ENCODE measurements around the gene ELAC1.

DNA sequence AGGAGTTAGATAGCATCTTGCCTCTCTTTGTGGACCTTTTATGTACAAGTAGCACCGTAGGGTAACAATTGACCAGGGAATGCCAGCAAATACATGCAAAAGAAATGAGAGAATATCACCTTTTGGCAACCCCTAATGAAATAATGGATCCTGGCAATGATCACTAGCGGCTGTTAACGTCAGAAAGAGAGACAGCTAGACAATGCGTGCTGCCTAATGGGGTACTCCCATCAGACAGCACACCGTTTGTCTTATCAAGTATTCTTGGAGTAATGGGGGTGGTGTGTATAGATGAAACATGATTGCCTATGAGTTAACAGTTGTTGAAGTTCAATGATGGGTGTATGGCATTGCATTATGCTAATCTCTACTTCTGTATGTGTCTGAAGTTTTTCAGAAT lies 1.6 kb downstream of the ELAC1 start:
- TF ChIP-seq, protein P1, sequence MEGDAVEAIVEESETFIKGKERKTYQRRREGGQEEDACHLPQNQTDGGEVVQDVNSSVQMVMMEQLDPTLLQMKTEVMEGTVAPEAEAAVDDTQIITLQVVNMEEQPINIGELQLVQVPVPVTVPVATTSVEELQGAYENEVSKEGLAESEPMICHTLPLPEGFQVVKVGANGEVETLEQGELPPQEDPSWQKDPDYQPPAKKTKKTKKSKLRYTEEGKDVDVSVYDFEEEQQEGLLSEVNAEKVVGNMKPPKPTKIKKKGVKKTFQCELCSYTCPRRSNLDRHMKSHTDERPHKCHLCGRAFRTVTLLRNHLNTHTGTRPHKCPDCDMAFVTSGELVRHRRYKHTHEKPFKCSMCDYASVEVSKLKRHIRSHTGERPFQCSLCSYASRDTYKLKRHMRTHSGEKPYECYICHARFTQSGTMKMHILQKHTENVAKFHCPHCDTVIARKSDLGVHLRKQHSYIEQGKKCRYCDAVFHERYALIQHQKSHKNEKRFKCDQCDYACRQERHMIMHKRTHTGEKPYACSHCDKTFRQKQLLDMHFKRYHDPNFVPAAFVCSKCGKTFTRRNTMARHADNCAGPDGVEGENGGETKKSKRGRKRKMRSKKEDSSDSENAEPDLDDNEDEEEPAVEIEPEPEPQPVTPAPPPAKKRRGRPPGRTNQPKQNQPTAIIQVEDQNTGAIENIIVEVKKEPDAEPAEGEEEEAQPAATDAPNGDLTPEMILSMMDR (IDR thresholded peaks at IDR 0.05): no peak
- TF ChIP-seq MAZ (IDR thresholded peaks at IDR 0.05; ENCODE audit: borderline replicate concordance, low read depth, low read length): no peak
- TF ChIP-seq SMC3 (IDR thresholded peaks at IDR 0.05): no peak
- no peak for TF ChIP-seq POLR2A (IDR thresholded peaks at IDR 0.05; ENCODE audit: low read length)
- TF ChIP-seq HOXB5 (CRISPR knock-in tag; IDR thresholded peaks at IDR 0.05): no peak
- TF ChIP-seq CHD2 (IDR thresholded peaks at IDR 0.05; ENCODE audit: low read length, partially characterized antibody): no peak
- TF ChIP-seq ESRRA (IDR thresholded peaks at IDR 0.05; ENCODE audit: borderline replicate concordance, low read length): no peak
- TF ChIP-seq, protein P2, sequence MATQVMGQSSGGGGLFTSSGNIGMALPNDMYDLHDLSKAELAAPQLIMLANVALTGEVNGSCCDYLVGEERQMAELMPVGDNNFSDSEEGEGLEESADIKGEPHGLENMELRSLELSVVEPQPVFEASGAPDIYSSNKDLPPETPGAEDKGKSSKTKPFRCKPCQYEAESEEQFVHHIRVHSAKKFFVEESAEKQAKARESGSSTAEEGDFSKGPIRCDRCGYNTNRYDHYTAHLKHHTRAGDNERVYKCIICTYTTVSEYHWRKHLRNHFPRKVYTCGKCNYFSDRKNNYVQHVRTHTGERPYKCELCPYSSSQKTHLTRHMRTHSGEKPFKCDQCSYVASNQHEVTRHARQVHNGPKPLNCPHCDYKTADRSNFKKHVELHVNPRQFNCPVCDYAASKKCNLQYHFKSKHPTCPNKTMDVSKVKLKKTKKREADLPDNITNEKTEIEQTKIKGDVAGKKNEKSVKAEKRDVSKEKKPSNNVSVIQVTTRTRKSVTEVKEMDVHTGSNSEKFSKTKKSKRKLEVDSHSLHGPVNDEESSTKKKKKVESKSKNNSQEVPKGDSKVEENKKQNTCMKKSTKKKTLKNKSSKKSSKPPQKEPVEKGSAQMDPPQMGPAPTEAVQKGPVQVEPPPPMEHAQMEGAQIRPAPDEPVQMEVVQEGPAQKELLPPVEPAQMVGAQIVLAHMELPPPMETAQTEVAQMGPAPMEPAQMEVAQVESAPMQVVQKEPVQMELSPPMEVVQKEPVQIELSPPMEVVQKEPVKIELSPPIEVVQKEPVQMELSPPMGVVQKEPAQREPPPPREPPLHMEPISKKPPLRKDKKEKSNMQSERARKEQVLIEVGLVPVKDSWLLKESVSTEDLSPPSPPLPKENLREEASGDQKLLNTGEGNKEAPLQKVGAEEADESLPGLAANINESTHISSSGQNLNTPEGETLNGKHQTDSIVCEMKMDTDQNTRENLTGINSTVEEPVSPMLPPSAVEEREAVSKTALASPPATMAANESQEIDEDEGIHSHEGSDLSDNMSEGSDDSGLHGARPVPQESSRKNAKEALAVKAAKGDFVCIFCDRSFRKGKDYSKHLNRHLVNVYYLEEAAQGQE (IDR thresholded peaks at IDR 0.05): no peak
- no peak for TF ChIP-seq NFE2L2 (conservative IDR thresholded peaks at IDR 0.05; ENCODE audit: low read length)
- no peak for TF ChIP-seq RNF2 (IDR thresholded peaks at IDR 0.05; ENCODE audit: borderline replicate concordance, low read depth)
- no peak for TF ChIP-seq MYC (IDR thresholded peaks at IDR 0.05; ENCODE audit: borderline replicate concordance, low read length)

All from A549 (cell line).